Measurements from ENCODE around the gene TMEM80. TPM values are rescaled to one million over a fixed set of nuclear protein-coding genes. Genes with fewer than 3 reads are reported as not detected.

TMEM80 gene
- total and polyA plus RNA-seq, 2 donors (not counting 3 experiments of a cell fraction or from before 2014, with no cell fraction given) = 21.2 to 26.6 TPM

GRCh38 chr11:724049-724777 lies 28.6 kb downstream of the TMEM80 start:
- H3K9me3 ChIP-seq (replicated peaks; ENCODE audit: control insufficient read depth, insufficient read depth, low read length) = no peaks in the 10 kb centered on the region
- H4K20me1 ChIP-seq (replicated peaks; ENCODE audit: control insufficient read depth, extremely low read depth, insufficient read depth, low read length) = no peaks in the 10 kb centered on the region
- peaks cover 3% of the 10 kb centered on the region for H3K4me1 ChIP-seq (ENCODE audit: control insufficient read depth, extremely low read depth, insufficient read depth, low read length)
- no TSS peak for BruUV-seq (replicated peaks)
- H2AFZ ChIP-seq (ENCODE audit: low read depth, low read length) = no peak overlapping the region
- CTCF ChIA-PET = interaction anchor here (1.4 to 3.9 kb wide), 5 partner anchors 13 to 170 kb away, joined by 5 to 36 read pairs (median 7); partner anchors contain the start of genes DEAF1 and TMEM80
- intact Hi-C loops (cut with micrococcal nuclease) = loop anchor here (1.0 kb wide), 1 partner anchor 28 kb away; no protein-coding TSS in a partner anchor
- no peak overlapping the region for H3K9ac ChIP-seq (replicated peaks; ENCODE audit: extremely low read depth, insufficient read depth, low read length)
- H3K27me3 ChIP-seq (ENCODE audit: control insufficient read depth in 2 of 2, insufficient read depth in 2 of 2, low read length in 2 of 2) = peaks cover 22 to 23% of the 10 kb centered on the region in 2 experiments
- no peak for DNase-seq (ENCODE audit: low read depth, low spot score)
- no peak overlapping the region for H3K4me3 ChIP-seq (replicated peaks in 1 of 3; ENCODE audit: insufficient read depth in 1 of 3, low read depth in 1 of 3, low read length in 3 of 3)
- no peak for TF ChIP-seq POLR2A (IDR thresholded peaks at IDR 0.05; ENCODE audit: low read depth, low read length)
- no peak for TF ChIP-seq CTCF (IDR thresholded peaks at IDR 0.05; ENCODE audit: extremely low read depth in 1 of 2, insufficient read depth in 1 of 2, low read depth in 1 of 2, low read length in 2 of 2)
- no peaks in the 10 kb centered on the region for H3K36me3 ChIP-seq (ENCODE audit: control insufficient read depth in 2 of 2, extremely low read depth in 1 of 2, insufficient read depth in 2 of 2, low read length in 2 of 2)
- POLR2A ChIA-PET = no interaction called here
- dilution Hi-C loops (cut with MboI; ENCODE audit: extremely low pct_ligation_motif_present, low sequenced_read_pairs) = no loop called here
- no peak overlapping the region for H3K27ac ChIP-seq (ENCODE audit: insufficient read depth, low read depth, low read length)
- no peaks in the 10 kb centered on the region for H3K9me1 ChIP-seq (replicated peaks; ENCODE audit: control insufficient read depth, extremely low read depth, insufficient read depth, low read length)
- FAIRE-seq = no peak
- no peak overlapping the region for H3K4me2 ChIP-seq (ENCODE audit: insufficient read depth, low read length)
- no peaks in the 10 kb centered on the region for H3K79me2 ChIP-seq (ENCODE audit: control insufficient read depth, insufficient read depth, low read length)

DNA sequence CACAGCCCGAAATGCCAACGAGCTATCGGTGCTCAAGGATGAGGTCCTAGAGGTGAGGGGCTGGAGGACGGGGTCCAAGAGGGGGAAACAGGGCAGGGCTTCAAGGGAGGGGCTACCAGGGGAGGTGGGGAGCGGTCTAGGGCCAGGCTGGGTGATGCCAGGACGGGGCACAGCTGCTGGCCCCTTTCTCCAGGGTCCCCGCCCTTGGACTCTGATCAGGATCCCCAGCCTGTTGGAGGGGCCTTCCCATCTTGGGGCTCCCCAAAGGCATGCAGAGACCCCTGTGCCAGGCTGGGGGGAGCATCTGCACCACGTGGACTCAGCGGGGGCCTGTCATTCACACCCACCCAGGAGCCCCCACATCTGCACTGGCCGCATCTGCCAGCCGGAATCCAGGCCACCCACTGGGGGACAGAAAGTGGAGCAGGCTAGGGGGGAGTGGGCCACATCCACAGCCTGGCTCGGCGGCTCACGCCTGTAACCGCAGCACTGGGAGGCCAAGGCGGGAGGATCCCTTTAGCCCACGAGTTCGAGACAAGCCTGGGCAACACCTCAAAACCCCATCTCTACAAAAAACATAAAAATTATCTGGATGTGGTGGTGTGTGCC lies 29.3 kb downstream of the TMEM80 start:
- FAIRE-seq (no peak), DNase-seq (ENCODE audit: low read depth, low spot score) (no peak)
- BruUV-seq (replicated peaks) = no TSS peak
- intact Hi-C loops (cut with micrococcal nuclease) (loop anchor here (1.0 to 5.0 kb wide), 2 partner anchors 29 to 168 kb away; no protein-coding TSS in a partner anchor), dilution Hi-C loops (cut with MboI; ENCODE audit: extremely low pct_ligation_motif_present, low sequenced_read_pairs) (no loop called here)
- ChIA-PET POLR2A (no interaction called here), CTCF (interaction anchor here (0.6 to 3.9 kb wide), 7 partner anchors 18 to 170 kb away, joined by 4 to 36 read pairs (median 5); partner anchors contain the start of genes DEAF1 and TMEM80)
- no peak overlapping the region for H3K4me2 ChIP-seq (ENCODE audit: insufficient read depth, low read length)
- H3K27me3 ChIP-seq (ENCODE audit: control insufficient read depth in 2 of 2, insufficient read depth in 2 of 2, low read length in 2 of 2) = peaks cover 22% of the 10 kb centered on the region in 2 experiments
- no peaks in the 10 kb centered on the region for H3K9me3 ChIP-seq (replicated peaks; ENCODE audit: control insufficient read depth, insufficient read depth, low read length)
- H3K79me2 ChIP-seq (ENCODE audit: control insufficient read depth, insufficient read depth, low read length) = no peaks in the 10 kb centered on the region
- H3K9ac ChIP-seq (replicated peaks; ENCODE audit: extremely low read depth, insufficient read depth, low read length) = no peak overlapping the region
- no peak for TF ChIP-seq FOS (IDR thresholded peaks at IDR 0.05; ENCODE audit: borderline replicate concordance, insufficient read depth, low read length)
- TF ChIP-seq GATA2 (IDR thresholded peaks at IDR 0.05; ENCODE audit: insufficient read depth, insufficient read length, low read depth, low read length) = no peak
- no peak for TF ChIP-seq EZH2 (IDR thresholded peaks at IDR 0.05; ENCODE audit: borderline replicate concordance, low read depth, low read length, severe bottlenecking)
- TF ChIP-seq POLR2AphosphoS5 (IDR thresholded peaks at IDR 0.05; ENCODE audit: insufficient read depth, low read depth, low read length) = no peak
- no peak for TF ChIP-seq MYC (IDR thresholded peaks at IDR 0.05; ENCODE audit: low read depth, low read length)
- TF ChIP-seq JUN (IDR thresholded peaks at IDR 0.05; ENCODE audit: borderline replicate concordance, insufficient read depth, insufficient read length, low read depth) = no peak
- no peak for TF ChIP-seq CTCF (IDR thresholded peaks at IDR 0.05; ENCODE audit: extremely low read depth in 1 of 2, insufficient read depth in 1 of 2, low read depth in 1 of 2, low read length in 2 of 2)
- no peak for TF ChIP-seq MAX (IDR thresholded peaks at IDR 0.05; ENCODE audit: insufficient read depth, insufficient read length)
- TF ChIP-seq POLR2A (IDR thresholded peaks at IDR 0.05; ENCODE audit: low read depth, low read length) = no peak
- H3K36me3 ChIP-seq (ENCODE audit: control insufficient read depth in 2 of 2, extremely low read depth in 1 of 2, insufficient read depth in 2 of 2, low read length in 2 of 2) = no peaks in the 10 kb centered on the region
- H3K4me3 ChIP-seq (replicated peaks in 1 of 3; ENCODE audit: insufficient read depth in 1 of 3, low read depth in 1 of 3, low read length in 3 of 3) = no peak overlapping the region
- H3K27ac ChIP-seq (ENCODE audit: insufficient read depth, low read depth, low read length) = no peak overlapping the region
- H3K9me1 ChIP-seq (replicated peaks; ENCODE audit: control insufficient read depth, extremely low read depth, insufficient read depth, low read length) = no peaks in the 10 kb centered on the region
- H3K4me1 ChIP-seq (ENCODE audit: control insufficient read depth, extremely low read depth, insufficient read depth, low read length) = peaks cover 3% of the 10 kb centered on the region
- no peaks in the 10 kb centered on the region for H4K20me1 ChIP-seq (replicated peaks; ENCODE audit: control insufficient read depth, extremely low read depth, insufficient read depth, low read length)
- no peak overlapping the region for H2AFZ ChIP-seq (ENCODE audit: low read depth, low read length)

Data from endothelial cell of umbilical vein (primary cell).